ENCODE measurements around the gene CSNK1G2.

Gene CSNK1G2

DNA sequence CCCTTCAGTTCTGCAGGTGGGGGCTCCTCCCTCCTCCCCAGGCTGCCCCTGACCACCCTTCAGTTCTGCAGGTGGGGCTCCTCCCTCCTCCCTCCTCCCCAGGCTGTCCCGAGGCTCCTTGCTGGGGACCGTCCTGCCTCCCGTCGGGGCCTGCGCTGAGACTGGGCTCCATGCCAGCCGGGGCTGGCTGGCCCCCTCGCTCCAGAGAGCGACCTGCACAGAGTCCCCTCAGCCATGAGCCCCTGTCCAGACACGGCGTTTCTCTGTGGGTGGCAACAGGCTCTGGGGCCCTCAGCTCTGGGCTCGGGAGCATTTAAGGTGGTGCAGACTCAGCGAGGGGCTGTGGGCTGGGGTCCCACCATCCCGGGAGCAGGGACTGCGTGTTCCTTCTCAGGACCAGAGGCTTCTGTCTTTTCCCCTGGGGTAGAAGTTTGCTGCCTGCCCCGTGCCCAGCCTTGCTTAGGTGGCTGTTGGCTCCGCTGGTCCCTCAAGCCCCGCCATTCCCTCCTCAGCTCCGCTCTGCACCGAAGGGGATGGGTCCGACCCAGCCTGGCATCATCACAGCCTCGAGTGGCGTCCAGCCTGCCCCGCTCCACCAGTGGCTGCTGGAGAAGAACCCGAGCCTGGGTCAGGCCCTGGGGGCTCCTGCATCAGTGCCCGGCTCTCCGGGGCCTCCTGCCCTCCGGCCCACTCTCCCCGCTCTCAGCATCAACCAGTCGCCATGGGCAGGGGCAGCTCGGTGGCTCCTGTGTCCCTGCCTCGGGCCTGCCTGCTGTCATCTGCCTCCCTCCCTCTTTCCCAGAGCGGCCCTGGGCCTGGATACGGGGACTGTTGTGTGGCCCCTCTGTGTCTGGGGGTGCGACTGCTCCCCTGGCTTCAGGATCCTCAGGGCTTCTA is 27.6 kb downstream of the CSNK1G2 start:
- H3K27me3 ChIP-seq (replicated peaks; ENCODE audit: insufficient read depth, low read length), result no peaks in the 10 kb centered on the region
- H3K27ac ChIP-seq (ENCODE audit: low read length), result no peak overlapping the region
- no peaks in the 10 kb centered on the region for H3K4me1 ChIP-seq (ENCODE audit: low read length)
- H3K4me2 ChIP-seq (ENCODE audit: low read depth, low read length), result no peak overlapping the region
- H4K20me1 ChIP-seq (ENCODE audit: insufficient read depth, low read length), result no peaks in the 10 kb centered on the region
- no peaks in the 10 kb centered on the region for H3K9me3 ChIP-seq (replicated peaks; ENCODE audit: insufficient read depth, low read length)
- peaks cover 76% of the 10 kb centered on the region for H3K79me2 ChIP-seq (ENCODE audit: low read length)
- no peak overlapping the region for H3K9ac ChIP-seq (ENCODE audit: low read length)
- H3K4me3 ChIP-seq (ENCODE audit: low read length), result no peak overlapping the region
- no peaks in the 10 kb centered on the region for H3K9me2 ChIP-seq (replicated peaks; ENCODE audit: insufficient read depth, low read length)
- TF ChIP-seq EZH2 (optimal IDR thresholded peaks at IDR 0.05; ENCODE audit: low read depth, low read length) (no peak), EZH2phosphoT487 (IDR thresholded peaks at IDR 0.05; ENCODE audit: low read length) (no peak)
- TF ChIP-seq, protein P1, sequence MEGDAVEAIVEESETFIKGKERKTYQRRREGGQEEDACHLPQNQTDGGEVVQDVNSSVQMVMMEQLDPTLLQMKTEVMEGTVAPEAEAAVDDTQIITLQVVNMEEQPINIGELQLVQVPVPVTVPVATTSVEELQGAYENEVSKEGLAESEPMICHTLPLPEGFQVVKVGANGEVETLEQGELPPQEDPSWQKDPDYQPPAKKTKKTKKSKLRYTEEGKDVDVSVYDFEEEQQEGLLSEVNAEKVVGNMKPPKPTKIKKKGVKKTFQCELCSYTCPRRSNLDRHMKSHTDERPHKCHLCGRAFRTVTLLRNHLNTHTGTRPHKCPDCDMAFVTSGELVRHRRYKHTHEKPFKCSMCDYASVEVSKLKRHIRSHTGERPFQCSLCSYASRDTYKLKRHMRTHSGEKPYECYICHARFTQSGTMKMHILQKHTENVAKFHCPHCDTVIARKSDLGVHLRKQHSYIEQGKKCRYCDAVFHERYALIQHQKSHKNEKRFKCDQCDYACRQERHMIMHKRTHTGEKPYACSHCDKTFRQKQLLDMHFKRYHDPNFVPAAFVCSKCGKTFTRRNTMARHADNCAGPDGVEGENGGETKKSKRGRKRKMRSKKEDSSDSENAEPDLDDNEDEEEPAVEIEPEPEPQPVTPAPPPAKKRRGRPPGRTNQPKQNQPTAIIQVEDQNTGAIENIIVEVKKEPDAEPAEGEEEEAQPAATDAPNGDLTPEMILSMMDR (IDR thresholded peaks at IDR 0.05; ENCODE audit: low read length), result no peak
- 0 out of 2 replicates have a peak, but pooled peaks cover 3% of the 10 kb centered on the region for H3K36me3 ChIP-seq (replicated peaks; ENCODE audit: insufficient read depth, low read length)
- H2AFZ ChIP-seq (ENCODE audit: low read length), result no peak overlapping the region
- no peaks in the 10 kb centered on the region for H3F3A ChIP-seq (ENCODE audit: insufficient read depth, low read length)
- DNase-seq, result no peak

DNA sequence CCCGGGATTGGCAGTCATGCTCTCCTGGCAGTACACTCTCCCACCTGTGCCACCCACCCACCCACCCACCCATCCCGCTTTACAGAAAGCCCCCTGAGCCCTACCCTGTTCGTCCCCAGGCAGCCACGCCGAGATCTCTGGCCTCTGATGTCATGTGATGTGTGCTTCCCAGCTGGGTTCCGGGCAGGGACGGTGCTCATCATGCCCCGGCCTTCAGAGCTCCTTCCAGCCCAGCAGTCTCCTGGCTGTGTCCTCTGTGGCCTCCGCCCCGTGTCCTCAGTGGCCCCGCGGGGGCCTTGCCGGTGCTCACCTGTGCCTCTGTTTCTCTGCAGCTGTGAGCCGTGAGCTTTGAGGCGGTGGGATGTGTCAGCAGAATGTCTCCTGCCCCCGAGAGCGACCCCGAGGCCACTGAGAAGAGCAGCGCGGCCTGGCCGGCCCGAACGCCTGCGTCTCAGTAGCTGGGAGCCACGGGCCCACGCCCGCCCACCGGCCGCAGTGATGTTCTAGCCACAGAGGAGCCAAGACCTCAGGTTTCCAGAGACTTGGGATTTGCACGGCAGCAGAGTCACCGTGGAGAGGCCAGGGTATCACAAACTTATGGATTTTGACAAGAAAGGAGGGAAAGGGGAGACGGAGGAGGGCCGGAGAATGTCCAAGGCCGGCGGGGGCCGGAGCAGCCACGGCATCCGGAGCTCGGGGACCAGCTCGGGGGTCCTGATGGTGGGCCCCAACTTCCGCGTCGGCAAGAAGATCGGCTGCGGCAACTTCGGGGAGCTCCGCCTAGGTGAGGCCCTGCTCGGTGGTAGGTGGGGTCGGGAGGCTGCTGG is 28.4 kb downstream of the CSNK1G2 start:
- Histone ChIP-seq H3K9me3 (replicated peaks; ENCODE audit: insufficient read depth, low read length) (no peaks in the 10 kb centered on the region), H3K4me1 (ENCODE audit: low read length) (no peaks in the 10 kb centered on the region), H3K9ac (ENCODE audit: low read length) (no peak overlapping the region), H3K4me3 (ENCODE audit: low read length) (no peak overlapping the region), H3K27ac (ENCODE audit: low read length) (no peak overlapping the region), H2AFZ (ENCODE audit: low read length) (no peak overlapping the region), H3K27me3 (replicated peaks; ENCODE audit: insufficient read depth, low read length) (no peaks in the 10 kb centered on the region), H3K79me2 (ENCODE audit: low read length) (peaks cover 78% of the 10 kb centered on the region), H3K9me2 (replicated peaks; ENCODE audit: insufficient read depth, low read length) (no peaks in the 10 kb centered on the region), H3K4me2 (ENCODE audit: low read depth, low read length) (no peak overlapping the region), H4K20me1 (ENCODE audit: insufficient read depth, low read length) (no peaks in the 10 kb centered on the region), H3K36me3 (replicated peaks; ENCODE audit: insufficient read depth, low read length) (0 out of 2 replicates have a peak, but pooled peaks cover 3% of the 10 kb centered on the region), H3F3A (ENCODE audit: insufficient read depth, low read length) (no peaks in the 10 kb centered on the region)
- no peak for DNase-seq
- TF ChIP-seq, protein P1 (IDR thresholded peaks at IDR 0.05; ENCODE audit: low read length), result no peak
- TF ChIP-seq EZH2phosphoT487 (IDR thresholded peaks at IDR 0.05; ENCODE audit: low read length), result no peak
- TF ChIP-seq EZH2 (optimal IDR thresholded peaks at IDR 0.05; ENCODE audit: low read depth, low read length), result no peak

DNA sequence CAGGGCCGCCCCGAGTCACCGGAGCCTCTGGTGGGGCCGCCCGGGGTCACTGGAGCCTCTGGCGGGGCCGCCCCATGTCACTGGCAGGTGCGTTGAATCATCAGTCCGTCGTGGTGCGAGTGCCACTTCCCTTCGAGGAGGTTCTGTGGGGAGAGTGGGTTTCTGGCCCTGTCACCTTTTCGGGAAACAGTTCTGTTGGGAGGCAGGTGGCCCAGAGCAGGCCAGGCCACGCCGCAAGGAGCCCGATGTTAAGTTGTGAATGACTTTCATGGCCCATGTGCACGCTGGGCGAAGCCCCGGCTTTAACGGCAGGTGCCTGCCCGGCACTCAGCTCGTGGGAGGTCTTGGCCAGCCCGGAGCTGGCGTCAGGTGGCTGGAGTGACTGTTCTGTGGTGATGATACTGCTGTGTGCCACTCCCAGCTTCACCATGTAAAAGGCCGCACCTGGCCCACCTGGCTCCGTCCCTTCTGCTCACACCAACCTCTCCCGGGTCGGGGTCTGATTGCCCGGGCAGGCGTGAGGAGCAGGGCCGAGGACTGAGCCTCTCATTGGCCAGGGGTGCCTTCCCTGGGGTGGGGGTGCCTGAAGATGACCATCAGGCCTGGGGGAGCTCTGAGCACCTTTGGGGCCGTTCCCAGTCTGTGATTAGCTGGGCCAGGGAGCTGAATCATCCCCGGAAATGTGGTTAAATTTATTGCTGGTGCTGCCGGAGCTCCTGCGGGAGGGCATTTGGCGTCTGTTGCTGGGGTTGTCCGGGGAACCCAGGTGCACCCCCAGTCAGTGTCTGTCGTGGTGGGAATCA is 29.2 kb downstream of the CSNK1G2 start:
- H3K9me2 ChIP-seq (replicated peaks; ENCODE audit: insufficient read depth, low read length), result no peaks in the 10 kb centered on the region
- H4K20me1 ChIP-seq (ENCODE audit: insufficient read depth, low read length), result no peaks in the 10 kb centered on the region
- no peak overlapping the region for H3K9ac ChIP-seq (ENCODE audit: low read length)
- H3K4me1 ChIP-seq (ENCODE audit: low read length), result no peaks in the 10 kb centered on the region
- TF ChIP-seq EZH2 (optimal IDR thresholded peaks at IDR 0.05; ENCODE audit: low read depth, low read length) (no peak), EZH2phosphoT487 (IDR thresholded peaks at IDR 0.05; ENCODE audit: low read length) (no peak)
- TF ChIP-seq, protein P1 (IDR thresholded peaks at IDR 0.05; ENCODE audit: low read length), result no peak
- no peaks in the 10 kb centered on the region for H3K27me3 ChIP-seq (replicated peaks; ENCODE audit: insufficient read depth, low read length)
- no peaks in the 10 kb centered on the region for H3F3A ChIP-seq (ENCODE audit: insufficient read depth, low read length)
- H3K36me3 ChIP-seq (replicated peaks; ENCODE audit: insufficient read depth, low read length), result 0 out of 2 replicates have a peak, but pooled peaks cover 3% of the 10 kb centered on the region
- H3K9me3 ChIP-seq (replicated peaks; ENCODE audit: insufficient read depth, low read length), result no peaks in the 10 kb centered on the region
- peaks cover 82% of the 10 kb centered on the region for H3K79me2 ChIP-seq (ENCODE audit: low read length)
- H3K4me2 ChIP-seq (ENCODE audit: low read depth, low read length), result no peak overlapping the region
- H2AFZ ChIP-seq (ENCODE audit: low read length), result no peak overlapping the region
- no peak overlapping the region for H3K4me3 ChIP-seq (ENCODE audit: low read length)
- no peak for DNase-seq
- H3K27ac ChIP-seq (ENCODE audit: low read length), result no peak overlapping the region

Measured in MM.1S (cell line).